Stimulated activated CD4-positive, alpha-beta T cell treated with anti-CD3 and anti-CD28 coated beads, TNF-alpha, amount 100 ng/mL, for 1 hour (primary cell): ENCODE measurements around the gene THADA.

Experiments
- DNase-seq, 3 donors: peaks; one replicate each; pipeline ENCODE4 v3.0.0-alpha.2; 2020; ENCODE audit warnings: low read depth in 3 of 3, low spot score in 1 of 3

The THADA gene

DNA sequence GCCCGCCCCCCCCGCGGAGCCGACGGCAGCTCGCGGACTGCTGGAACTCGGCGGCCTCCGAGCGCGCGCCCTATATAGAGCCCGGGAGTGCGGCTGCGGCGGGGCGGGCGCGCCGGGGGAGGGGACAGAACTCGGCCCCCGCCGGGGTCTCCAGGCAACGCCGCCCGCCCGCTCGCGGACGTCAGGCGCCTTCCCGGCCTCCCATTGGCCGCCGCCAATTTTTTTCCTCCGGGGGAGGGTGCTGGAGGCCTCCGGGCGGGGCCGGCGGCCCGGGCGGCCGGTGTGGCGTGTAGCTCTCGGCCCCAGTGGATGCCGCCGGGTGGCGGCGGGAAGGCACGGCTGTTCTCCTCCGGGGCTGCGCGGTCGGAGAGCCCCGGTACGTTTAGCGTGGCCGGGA is 369.3 kb downstream of the THADA start, which contains the start of gene ZFP36L2:
TSS of gene ZFP36L2 (minus strand) at position 49 of the 397 bp plus-strand sequence. CDS start 291 bp downstream, outside the sequence.
- DNase-seq = peak; percentile 89 to 97 (median 93)

DNA sequence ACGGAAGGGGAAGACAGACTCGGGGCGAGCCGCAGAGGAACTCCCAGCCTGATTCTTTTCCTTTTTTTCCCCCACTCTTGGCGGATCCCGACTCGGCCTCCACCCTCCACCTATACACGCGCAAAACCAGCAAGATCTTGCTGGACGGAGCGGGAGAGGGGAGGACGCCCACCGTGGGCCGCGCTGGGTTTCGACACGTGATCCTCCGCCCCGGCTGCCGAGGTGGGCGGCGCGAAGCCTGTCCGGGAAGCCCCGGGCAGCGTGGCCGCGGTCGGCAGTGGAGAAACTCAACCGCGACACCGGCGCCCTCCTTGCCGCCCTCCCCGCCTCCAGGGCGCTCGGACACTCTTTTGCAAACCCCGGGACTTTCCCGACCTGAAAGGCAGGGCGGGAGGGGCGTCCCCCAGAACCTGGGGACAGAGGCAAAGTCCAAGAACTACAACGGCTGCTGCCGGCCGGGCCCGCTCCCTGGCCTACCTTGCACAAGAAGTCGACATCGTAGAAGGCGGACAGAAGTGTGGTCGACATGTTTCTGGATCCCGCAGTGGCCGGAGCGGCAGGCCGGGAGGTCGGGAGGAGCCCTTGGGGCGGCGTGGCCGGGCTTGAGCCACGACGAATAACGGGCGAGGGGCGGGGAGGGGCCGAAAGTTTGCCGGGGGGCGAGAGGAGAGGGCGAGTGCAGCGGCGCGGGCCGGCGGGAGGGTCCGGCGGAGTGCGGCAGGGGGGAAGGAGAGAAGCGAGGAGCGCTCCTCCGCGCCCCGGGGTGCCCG is 369.9 kb downstream of the THADA start:
- peak in 2 of 3 donors; percentile 41 to 60 for DNase-seq

DNA sequence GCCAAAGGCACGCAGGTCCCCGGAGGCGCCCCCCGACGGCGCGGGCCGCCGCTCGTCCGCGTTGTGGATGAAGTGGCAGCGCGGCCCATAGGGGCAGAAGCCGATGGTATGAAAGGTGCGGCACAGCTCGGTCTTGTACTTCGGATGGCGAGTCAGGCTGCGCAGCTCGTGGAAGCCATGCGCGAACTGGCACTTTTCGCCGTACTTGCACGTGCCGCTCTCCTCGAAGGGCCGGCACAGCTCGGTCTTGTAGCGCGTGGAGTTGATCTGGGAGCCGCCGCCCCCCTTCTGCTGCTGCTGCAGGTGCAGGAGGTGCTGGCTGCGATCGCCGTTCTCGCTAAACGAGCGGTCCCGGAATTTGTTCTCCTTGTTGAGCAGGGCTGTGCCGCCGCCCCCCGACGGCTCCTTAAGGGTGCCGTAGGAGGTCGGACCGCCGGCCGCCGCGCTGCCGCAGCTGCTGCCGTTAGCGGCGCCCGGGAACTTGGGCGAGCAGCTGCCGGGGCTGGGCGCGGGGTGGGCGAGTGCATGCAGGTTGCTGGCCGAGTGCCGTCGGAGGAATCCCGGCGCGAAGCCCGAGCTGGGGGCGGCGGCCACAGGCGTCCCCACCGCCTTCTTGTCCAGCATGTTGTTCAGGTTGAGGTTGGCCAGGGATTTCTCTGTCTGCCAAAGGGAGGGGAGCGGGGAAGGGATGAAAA is 370.6 kb downstream of the THADA start:
- peak in 2 of 3 donors; percentile 46 to 57 for DNase-seq

DNA sequence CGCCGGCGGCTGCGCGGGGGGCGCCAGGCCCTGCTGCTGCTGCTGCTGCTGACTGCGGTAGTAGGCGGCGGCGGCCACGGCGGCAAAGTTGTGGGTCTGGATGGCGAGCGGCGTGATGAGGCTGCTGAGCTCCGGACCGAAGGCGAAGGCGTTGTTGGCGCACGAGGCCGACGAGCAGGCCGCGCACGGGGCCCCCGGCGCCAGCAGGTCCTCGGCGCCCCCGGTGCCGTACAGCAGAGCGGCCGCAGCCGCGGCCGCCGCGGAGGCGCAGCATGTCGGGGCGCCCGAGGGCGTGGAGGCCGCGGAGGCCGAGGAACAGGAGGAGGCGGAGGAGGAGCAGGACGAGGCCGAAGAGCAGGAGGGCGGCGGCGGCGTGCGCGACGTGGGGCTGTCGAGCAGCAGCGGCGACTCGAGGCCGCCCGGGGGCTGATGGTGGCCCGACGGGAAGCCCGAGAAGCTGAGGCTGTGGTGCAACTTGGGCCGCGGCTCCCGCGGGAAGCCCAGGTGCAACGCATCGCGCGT is 371.2 kb downstream of the THADA start:
- no peak for DNase-seq

DNA sequence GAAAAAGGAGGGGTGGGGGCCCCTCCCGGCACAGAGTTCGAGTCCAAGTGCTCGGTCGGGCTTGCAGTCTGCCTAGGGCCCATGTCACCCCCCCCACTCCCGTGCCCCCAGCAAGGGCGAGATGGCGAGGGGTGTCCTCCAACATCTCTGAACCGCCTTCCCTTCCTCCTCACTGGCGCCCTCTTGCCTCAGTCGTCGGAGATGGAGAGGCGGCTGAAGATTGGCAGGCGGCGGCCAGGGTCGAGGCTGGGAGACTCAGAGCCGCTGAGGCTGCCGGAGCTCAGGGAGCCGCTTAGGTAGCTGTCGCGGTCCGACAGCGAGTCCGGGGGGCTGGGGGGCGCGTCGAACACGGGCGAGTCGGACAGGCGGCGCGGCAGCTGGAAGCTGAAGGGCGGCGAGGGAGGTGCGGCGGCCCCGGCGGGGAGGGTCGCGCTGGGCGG is 371.7 kb downstream of the THADA start:
- peak; percentile 52 to 57 (median 56) for DNase-seq

DNA sequence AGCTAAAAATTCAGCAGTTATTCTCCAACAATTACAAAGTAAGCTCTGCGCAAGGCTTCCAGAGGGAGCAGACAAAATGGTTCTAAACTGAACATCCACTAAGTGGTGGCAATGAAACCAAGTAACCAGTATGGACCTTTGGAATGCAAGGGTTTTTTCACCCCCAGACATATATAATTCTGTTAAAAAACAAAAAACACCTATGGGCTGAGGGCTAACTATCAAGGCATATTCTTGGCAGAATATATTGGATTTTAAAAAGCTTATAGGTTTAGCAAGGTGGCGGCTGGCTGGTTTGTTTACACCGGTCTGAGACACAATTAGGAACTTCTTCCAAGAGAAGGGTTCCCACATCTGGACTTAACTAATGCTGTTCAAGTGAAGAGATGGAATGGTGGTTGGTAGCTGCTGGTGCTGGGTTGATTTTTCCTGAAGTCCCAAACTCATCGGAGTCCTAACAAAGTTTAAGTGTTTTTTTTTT is 372.3 kb downstream of the THADA start:
- DNase-seq = no peak

DNA sequence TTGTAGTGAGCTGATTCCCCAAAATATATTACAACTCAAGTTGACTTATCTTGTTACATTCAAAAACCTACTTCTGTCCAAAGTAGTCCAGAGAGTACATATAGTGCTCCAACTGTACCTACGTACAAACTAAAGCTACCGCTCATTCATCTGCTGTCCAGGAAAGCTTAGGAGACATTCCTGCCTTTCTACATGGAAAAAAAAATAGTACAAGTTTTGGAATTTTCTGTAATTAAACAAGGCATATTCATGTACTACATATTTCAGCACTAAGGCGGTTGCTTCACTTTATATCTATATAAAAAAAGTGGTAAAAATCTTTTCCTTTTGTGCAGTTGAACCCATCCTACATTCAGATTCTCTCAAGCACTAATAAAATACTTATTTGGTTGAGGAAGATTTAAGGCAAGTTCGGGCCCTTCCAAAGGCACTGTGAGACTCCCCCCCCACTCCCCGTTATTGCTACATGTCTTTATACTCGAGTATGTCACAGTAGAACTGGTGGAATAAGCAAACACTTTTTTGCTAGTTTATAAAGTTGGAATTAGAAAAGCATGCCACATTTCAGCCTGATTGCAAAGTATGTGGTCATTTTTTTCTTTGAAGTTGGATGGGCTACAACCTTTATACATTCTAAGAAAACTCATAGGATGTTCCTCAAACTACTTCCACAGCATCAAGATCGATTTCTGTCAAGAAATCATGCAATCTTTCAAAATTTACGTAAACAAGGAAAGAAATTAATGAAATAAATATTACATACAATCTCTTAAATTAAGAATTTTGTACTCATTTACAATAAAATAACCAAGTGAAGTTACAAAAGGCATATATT is 373.1 kb downstream of the THADA start:
- no peak for DNase-seq

DNA sequence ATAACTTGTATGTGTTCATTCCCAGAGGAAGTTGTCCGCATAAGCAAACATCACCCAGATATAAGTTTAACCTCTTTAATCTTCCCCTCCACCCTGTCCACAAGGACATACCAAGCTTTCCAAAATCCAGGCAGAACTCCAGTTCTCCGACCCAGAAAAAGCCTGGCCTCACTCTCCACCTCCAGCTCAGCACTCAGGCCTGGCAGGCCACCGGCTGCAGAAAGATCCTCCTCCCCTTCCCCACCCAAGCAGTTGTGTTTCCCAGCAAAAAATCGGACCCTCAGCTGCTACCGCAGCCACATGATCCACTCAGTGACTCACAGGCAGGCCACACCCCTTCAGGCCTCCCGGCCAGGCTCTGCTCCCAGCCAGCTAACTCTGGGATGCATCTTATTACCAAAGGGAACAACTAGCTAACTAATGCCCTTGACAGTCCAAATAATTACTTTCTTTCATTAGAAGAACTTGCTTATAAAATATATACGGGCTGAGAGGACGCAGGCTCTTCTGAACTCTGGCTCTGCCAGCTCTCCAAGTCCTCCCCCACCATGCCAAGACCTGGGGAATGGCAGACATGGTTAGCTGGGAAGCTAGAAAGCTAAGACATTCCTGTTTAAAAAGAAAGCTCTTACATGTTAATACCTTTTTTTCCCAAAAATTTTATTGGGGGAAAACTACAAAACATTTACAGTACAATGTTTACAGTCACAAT is 373.9 kb downstream of the THADA start:
- DNase-seq = no peak

DNA sequence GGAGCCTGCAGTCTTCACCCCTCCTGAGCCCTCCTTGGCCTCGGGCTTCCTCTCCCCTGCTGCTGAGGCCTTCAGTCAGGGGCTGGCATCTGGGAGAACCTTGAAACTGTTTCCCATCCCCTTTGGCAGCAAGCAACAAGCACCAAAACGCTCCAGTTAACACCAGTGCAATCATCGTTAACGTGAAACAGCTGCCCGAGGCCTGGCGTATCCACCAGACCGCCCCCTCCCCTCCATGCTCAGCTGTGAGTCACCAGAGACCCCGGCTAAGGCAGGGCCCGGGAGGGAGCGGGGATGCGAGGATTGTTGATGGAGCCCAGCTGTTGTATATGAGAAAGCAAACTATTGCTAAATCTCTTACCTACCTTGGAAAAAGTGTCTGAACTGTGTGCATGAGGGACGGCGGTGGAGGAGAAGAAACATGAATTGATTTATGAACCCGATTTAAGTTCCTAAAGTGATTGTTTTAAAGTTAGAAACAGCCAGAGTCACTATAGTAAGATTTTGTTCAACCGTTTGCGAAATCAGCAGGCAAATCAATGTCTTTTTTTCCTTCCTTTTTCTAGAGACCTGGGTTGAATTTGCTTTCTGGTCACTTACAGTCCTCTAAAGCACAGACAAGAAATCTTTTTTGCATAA is 374.6 kb downstream of the THADA start:
- no peak for DNase-seq

DNA sequence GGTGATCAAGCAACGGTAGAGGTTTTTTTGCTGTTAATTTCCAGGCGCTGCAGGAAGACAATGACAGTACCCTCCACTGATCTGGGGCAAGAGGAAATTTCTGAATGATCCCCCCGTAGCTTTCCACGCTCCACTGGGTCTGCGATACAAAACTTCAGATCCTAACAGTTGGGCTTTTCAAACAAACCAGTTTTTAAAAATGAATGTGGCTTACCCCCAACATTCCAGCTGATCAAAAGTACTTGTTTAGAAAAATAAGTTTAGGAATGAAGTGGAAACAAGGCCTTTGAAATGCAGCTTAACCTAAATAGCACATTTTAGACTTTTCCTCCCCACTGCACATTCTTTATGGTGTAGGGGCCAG is 375.1 kb downstream of the THADA start:
- no peak for DNase-seq

DNA sequence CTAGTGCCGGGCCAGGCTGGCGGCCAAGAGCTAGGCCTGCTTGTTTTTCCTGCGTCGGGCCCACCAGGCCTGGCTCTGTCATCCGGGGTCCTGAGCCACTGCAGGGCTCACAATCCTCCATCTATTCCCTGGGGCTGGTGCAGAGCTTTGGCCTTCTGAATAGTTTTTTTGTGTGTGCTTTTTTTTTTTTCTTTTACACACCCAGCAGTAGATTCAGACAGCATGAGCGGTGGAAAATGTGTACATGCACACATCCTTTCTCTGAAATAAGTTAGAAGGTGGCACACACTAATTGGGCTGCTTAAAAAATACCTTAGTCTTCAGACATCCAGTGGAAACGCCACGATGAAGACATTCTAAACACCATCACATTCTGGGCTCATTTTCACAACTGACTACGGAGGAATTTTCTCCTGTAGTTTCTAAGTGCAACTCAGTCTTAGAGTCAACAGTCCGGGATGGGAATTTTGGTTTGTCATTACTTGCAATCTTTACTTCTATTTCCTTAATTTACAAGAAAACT is 375.5 kb downstream of the THADA start:
- DNase-seq = no peak

DNA sequence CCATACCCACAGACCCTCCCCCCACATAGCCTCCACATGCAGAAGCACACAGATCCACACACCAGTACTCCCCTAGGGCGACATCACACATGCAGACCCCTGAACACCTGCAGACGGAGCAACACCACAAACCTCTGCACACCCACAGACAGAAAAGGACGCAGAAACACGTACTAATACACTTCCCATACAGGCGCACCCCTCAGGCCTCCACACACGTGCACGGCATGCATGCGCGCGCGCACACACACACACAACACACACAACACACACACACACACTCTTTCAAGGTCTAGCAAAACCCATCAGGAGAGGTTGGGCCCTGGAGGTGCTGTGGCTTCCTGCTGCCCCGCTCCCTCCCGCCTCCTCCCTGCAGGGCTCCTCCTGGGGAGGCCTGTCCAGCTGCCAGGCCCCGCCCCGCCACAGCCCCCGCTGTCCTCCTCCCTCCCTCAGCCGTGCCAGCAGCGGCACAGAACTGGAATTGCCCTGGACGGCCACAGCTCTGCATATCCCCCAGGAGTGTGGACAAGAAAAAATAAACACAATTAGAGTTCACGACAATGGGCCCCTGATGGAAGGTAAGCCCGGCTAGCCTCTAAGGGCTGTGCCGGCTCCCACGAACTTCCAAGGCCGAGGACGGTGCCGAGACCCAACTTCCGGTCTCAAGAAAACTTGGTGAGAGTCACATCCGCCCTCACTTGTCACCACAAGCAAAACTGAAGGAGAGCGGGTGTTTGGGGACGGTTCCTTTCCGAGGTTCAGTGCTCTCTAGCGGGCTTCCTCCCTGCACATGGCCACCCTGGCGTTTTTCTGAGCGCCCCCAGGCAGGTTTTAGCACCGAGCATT is 376.2 kb downstream of the THADA start:
- DNase-seq = peak; percentile 48 to 59 (median 53)

DNA sequence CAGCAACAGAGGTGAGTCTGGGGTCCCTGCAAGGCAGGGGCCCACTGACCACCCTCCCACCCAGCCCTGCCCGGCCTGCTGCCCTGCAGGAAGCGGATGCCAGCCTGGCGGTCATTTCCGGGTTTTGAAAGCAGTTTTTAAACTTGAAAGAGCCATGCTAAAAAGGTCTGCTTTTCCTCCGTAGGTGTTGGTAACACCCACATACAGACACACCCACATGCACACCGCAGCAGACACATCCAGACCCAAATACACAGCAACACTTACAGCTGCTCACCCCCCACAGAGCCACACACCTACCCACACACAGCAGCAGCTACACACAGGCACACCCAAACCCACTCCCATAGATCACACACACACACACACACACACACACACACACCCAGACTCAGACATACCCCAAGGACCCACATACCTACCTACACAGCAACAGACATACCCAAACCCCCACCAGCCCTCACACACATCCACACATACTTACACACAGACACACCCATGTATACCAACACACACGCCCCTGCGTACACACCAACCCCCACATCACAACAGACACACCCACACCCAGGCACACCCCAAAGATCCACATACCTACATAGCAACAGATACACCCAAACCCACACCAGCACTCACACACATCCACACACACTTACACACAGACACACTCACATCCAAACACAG is 377.0 kb downstream of the THADA start:
- peak in 2 of 3 donors; percentile 60 to 77 for DNase-seq

DNA sequence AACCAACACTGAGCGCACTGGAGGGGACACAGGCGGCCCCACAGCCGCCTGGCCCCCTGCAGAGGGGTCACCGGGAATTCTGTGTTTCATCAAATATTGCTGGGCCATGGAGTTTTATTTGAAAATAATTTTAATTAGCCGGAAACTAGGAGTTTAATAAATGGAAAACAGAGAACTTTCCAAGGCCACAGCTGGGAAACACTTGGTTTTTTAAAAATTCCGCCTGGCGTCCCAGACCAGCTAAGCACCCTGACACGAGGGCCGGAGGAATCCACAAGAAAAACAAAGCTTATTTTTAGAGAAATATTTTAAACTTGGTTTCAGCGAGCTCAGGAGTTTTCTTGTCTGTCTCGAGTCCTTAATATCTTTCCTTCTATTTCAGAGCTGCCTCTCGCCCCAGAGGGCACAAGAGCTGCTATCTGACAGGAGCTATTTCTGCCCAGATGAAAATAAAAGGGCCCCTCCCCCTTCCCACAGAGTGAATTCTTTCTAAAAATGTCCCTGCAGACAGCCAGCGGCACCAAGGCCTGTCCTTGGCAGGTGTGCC is 377.6 kb downstream of the THADA start:
- no peak for DNase-seq

DNA sequence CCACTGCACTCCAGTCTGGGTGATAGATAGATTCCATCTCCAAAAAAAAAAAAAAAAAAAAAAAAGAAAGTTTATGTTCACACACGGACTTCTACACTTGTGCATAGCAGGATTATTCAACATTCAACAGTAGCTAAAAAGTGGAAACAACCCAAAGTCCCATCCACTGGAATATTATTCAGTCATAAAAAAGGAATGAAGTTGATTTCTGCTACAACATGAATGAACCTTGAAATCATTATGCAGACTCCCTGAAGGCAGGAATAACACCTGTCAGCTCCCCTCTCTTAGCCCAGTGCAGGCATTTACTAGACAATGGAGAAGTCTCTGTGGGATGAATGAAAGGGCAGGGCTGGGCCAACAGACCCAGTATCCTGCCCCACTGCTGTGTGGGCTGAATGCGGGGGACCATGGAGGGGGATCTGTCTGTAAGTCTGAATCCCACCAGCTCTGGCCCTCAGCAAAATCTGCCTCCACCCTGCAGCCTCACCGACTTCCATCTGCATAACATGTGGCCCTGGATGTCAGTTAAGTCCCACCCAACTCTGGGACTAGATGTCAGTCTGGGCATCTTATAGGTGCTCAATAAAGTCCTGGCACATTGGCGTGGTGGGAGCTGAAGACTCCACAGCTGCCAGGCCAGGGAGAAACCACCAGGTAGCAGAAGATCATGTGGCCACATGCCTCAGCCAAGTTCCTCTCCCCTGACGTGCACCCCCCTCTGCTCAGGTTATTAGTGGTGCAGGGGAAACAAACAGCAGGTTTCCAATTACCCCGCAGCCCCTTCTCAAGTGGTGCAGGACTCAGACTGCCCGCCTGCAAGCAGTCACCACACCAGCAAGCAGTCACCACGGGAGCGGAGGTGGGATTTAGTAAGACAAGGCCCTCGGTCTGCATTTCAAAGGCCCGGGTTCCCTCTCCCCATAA is 378.3 kb downstream of the THADA start:
- no peak for DNase-seq

DNA sequence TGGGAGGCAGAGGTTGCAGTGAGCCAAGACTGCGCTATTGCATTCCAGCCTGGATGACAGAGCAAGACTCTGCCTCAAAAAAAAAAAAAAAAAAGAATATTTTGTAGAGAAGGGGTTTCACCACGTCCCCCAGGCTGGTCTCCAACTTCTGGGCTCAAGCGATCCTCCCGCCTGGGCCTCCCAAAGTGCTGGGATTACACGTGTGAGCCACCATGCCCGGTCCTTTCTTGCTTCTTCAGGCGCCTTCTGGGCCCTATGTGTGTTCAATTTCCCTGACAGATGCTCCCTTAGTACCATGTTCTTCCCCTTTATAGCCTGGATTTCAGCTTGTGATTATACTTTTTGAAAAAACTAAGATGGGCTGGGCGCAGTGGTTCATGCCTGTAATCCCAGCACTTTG is 379.2 kb downstream of the THADA start:
- no peak for DNase-seq

DNA sequence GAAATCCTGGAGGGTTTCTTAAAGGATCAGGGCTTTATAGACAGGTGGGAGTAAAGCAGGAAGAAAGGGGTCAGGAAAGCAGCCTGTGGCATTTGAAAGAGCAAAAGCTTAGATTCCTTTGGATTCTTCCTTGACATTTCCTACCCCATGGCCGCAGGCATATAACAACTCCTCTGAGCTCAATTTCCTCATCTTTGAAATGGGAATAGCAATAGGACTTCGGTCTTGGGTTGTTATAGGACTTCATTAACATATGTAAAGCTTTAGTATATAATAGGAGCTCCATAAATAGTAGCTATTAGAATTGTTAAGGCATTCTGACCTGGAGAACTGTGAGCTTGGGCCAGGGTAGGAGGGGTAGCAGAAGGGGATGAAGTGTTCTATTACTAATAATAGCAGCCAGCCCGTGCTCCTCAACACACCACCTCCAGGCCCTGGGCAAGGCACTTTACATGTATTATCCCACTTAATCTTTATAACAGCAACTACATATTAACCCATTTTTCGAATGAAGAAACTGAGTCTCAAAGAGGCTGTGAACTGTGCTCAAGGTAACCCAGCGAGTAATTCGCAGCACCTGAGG is 380.1 kb downstream of the THADA start:
- DNase-seq = no peak
